ENCODE measurements around the gene TSSK6.

TSSK6 gene

DNA sequence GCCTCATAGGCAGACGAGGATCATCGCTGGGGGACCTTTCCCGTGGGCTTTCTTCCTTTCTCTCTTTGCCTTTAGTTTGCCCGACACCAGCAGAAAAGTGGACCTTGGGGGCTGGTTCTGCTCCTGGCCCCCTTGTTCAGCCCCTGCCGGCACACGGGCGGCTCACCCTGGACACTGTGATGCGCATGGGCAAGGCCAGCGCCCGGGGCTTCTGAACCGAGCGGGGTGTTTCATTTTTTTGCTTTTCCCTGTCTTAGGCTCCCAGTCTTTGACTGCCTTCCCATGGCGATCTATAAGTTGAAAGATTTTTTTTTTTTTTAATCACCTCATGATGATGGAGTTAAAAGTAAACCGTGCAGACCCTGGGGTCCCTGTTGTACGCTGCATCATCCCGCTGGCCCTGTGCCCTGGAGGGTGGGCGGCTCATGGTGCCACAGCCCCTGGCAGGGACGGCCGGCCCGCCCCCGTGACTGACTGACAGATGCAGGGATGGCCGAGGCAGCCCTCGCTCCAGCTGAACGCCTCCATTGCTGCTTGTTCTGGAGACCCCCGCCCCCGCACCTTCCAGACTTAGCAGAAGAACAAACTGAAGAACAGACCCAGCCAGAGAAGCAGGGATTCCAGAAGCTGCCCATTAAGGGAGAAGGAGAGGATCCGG is 9.6 kb downstream of the TSSK6 start:
- no peak for DNase-seq (ENCODE audit: low read depth)

DNA sequence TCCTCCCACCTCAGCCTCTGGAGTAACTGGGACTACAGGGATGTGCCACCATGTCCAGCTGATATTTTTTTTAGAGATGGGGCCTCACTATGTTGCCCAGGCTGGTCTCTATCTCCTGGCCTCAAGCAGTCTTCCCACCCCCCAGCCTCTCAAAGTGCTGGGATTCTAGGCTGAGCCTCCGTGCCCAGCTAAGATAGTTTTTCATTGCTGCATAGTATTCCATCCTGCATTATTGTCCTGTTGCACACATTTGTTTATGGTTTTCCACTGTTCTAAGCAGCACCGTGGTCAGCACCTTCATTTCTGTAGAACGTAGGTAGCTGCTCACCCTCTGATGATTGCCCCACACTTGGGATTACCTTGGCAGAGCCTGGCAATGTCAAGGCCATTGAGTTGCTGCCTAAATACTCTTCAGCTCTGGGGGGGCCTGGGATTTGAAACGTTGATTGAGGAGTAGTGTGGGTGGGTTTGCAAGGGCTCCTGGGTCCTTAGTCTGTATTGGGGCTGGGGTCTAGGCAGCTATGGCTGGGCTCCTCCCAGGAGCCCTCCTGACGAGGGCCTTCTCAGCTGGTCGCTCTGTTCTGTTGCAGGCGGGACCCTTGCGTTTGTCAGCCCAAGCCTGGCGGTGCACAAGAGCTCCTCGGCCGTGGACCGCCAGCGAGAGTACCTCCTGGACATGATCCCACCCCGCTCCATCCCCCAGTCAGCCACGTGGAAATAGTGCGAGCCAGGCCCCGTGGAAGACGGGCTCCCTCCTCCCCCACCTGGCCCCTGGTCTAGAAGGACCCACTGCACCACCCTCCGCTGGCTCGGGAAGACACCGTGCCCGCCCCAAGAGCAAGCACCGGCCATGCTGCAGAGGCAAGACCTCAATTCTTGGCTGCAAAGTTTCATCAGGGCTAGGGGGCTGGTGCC is 10.3 kb downstream of the TSSK6 start:
- no peak for DNase-seq (ENCODE audit: low read depth)

DNA sequence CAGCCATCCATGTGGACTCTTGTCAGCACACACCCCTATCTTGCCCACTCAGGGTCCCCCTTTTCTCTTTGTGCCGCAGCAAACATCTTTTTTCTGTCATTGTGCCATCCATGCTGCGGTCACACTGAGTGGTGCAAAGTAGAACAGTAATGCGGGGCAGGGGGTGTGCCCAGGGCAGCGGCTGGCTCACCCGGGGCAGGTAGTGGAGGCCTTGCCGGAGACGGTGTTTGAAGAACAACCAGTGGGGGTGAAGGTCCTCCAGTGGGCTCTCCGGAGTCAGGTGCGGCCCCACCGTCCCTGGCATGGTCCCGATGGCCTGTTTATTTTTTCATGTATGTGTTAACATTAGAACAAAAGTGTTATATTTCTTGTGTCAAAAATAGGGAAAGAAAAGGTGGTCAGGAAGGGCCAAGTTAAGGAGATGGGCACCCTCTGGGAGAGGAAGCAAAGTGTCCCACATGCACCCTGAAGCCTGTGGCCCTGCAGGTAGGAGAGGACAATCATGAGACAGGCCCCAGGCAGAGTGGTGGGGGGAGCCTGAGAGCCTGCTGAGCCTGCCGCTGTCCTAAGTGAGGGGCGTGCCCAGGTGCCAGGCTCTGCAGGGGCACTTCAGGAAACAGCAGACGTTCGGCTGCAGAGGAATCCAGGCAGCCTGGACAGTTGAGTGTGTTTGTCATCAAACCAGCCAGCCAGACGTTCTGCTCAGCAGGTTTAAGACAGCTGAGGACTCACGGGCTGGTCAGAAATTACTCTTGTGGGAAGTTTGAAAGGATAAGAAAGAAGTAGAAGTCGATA is 12.3 kb downstream of the TSSK6 start:
- no peak for DNase-seq (ENCODE audit: low read depth)

DNA sequence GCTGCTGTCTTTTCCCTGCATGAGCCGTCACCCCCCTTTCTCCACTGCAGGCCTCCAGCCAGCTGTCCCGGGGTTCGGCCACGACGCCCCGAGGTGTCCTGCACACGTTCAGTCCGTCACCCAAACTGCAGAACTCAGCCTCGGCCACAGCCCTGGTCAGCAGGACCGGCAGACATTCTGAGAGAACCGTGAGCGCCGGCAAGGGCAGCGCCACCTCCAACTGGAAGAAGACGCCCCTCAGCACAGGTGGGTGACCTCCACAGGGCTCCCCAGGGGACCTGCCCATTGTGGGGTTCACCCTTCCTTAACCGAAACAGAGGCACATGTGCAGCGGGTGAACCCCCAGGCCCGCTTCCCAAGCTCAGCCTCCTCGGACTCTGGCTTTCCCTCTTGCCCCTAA is 13.1 kb downstream of the TSSK6 start:
- DNase-seq (ENCODE audit: low read depth) = no peak

DNA sequence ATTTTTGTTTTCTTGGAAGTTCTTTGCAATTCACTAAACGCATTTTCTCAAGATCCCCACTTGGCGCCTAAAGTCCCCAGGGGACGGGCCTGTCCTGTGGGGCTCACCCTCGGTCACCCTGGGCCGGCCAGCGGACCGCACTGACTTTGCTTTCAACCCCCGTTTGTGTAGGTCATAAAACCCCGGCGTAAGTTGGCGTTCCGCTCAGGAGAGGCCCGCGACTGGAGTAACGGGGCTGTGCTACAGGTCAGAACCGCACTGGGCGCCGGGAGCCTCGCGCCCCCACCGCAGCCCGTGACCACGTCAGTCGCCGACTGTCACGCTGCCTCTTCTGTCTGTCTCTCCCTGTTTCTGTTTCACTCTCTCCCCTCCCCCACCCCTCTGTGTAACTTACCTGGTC is 13.6 kb downstream of the TSSK6 start:
- DNase-seq (ENCODE audit: low read depth) = no peak

DNA sequence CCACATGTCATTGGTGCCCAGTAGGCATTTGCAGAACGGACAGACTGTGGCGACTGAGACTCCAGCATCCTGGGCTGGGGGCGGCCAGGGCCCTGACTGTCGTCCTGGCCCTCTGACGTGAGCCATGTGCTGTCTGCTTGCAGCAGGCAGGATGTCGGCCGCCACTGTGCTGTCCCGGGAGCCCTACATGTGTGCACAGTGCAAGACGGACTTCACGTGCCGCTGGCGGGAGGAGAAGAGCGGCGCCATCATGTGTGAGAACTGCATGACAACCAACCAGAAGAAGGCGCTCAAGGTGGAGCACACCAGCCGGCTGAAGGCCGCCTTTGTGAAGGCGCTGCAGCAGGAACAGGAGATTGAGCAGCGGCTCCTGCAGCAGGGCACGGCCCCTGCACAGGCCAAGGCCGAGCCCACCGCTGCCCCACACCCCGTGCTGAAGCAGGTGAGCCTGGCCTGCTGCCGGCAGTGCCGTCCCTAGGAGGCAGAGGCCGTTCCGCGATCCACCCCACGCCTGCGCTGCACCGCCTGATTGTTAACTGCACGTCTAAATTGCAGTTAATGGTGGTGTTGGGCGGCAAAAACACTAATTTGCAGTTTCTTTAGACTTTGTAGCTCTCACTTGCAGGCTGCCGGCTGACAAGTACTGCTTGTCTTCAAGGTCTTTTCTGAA is 14.2 kb downstream of the TSSK6 start:
- DNase-seq (ENCODE audit: low read depth) = no peak

DNA sequence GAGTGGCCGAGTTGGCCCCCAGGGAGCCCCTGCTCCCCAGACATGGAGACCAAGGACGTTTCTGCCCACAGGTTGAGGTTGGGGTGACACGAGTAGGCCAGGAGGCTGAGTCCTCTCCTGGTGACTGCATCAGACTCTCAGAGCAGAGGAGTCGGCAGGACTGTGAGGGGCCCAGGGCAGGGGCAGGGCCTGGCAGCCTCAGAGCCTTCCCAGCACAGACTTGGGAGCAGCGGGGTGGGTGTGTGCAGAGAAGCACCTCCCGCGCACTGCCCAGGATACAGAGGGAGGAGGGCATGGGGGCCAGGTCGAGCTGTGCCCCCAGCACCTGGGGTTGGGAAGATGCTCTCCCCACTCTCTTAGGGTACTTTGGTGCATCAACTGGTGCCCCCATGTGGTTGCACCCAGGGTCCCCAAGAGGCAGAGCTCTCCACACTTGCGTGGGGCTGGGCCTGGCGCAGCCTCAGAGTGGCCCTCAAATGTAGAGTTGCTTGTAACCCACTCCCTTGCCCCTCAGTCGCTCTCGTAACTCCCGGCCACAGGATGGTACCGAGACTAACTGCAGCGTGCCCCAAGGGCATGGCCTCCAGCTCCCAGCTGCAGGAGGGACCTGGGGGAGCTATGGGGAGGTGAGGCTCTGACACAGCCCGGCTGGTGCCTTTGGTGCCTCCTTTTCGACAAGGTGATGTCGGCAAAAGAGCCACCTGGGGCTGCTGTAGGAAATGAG is 15.9 kb downstream of the TSSK6 start:
- DNase-seq (ENCODE audit: low read depth) = no peak

DNA sequence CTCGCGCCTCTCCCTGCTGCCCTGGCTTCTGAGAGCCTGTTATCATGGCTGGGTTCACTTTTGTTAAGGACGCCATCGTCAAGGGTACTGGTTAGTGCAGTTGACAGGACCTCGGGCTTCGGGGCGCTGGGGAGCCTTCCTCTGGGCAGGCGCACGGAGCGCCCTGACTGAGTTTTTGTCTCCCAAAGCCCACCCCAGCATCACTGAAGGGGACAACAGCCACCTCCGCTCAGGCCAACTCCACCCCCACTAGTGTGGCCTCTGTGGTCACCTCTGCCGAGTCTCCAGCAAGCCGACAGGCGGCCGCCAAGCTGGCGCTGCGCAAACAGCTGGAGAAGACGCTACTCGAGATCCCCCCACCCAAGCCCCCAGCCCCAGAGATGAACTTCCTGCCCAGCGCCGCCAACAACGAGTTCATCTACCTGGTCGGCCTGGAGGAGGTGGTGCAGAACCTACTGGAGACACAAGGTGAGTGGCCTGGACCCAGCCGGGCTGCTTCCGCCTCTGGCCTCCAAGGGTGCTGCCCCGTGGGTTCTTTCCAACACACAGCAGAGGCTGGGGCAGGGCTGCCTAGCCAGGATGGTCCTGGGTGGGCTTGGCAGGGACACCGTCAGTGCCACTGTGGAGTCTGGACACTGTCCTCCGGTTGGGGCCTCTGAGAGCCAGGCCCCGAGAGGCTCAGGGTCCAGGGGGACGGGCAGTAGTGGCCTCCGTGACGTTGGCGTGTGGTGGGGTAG is 16.9 kb downstream of the TSSK6 start:
- DNase-seq (ENCODE audit: low read depth) = no peak

DNA sequence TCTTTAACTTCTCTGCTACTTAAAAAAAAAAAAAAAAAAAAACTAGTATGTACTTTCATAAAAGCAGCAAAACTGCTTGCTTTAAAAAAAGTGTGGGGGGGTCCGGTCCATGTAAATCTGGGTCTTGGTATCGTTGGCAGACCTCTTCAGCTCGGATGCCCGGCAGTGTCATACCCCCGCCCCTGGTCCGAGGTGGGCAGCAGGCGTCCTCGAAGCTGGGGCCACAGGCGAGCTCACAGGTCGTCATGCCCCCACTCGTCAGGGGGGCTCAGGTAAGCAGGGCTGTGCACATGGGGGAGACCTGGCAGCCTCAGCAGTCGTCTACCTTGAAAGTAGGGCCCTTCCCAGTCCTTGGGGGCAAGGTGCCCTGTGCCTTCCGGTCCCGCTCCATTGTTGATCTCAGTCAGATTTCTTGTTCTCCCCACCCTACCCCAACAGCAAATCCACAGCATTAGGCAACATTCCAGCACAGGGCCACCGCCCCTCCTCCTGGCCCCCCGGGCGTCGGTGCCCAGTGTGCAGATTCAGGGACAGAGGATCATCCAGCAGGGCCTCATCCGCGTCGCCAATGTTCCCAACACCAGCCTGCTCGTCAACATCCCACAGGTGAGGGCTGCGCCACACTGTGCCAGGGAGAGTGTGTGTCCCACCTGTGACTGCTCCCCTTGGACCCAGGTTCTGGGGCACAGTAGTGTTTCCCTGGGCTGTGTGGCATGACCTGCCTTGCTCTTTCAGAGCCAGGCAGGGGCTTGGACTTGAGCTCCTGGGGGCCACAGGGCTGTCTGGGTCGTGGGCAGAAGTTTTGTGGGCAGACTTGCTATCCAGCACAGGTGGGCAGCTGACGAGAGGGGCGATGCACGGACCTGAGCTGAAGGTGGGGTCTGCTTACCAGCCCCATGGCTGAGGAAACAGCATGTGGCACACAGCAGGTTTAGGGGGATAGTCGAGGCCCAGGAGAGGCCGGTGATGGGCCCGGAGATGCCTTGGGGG is 19.4 kb downstream of the TSSK6 start:
- no peak for DNase-seq (ENCODE audit: low read depth)

DNA sequence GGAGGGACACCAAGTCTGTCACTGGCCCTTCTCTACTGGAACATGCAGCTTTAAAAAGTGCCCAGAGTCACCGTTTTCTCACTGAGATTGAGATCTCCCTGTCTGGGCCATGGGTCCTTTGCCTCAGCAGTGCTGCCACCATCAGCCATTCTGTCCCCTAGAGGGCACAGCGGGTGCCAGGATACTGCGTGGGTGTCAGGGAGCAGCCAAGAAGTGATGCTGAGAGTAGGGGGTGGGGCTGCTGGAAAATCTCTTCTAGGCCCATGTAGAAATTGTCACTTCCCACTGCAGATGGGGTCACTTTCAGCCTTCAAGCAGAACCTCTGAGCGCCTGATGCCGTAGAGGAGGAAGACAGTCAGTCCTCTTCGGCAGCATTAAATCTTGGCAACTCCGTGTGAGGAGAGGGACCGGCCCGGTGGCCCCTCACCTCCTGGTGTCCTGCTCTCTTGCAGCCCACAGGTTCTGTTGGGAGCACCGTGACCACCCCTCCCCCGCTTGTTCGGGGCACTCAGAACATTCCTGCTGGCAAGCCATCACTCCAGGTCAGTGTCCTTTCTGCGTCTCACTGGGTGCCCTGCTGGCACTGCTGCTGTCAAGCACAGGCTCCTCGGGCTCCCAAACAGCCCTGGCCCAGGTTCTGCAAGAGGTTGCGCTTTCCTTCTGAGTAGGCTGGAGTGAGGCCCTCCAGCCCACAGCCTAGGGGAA is 21.4 kb downstream of the TSSK6 start:
- no peak for DNase-seq (ENCODE audit: low read depth)

DNA sequence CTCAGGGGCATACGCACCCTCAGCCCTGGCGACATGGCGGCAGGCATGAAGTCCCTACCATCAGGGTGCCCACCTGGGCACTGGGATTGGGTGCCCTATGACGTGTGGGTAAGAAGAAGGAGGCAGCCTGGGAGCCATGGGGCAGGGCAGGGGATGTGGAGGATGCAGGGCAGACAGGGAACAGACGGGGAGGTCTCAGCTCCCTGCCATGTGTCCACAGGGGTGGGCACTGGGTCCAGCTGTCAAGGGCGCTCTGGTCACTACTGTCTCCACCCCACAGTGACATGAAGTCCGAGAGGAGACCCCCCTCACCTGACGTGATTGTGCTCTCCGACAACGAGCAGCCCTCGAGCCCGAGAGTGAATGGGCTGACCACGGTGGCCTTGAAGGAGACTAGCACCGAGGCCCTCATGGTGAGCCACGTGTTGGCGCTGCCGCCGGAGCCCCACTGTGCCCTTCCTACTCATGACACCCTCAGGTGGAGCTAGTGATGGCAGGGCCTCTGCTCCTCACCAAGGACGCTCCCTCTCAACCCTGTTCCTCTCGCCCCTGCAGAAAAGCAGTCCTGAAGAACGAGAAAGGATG is 23.2 kb downstream of the TSSK6 start:
- no peak for DNase-seq (ENCODE audit: low read depth)

DNA sequence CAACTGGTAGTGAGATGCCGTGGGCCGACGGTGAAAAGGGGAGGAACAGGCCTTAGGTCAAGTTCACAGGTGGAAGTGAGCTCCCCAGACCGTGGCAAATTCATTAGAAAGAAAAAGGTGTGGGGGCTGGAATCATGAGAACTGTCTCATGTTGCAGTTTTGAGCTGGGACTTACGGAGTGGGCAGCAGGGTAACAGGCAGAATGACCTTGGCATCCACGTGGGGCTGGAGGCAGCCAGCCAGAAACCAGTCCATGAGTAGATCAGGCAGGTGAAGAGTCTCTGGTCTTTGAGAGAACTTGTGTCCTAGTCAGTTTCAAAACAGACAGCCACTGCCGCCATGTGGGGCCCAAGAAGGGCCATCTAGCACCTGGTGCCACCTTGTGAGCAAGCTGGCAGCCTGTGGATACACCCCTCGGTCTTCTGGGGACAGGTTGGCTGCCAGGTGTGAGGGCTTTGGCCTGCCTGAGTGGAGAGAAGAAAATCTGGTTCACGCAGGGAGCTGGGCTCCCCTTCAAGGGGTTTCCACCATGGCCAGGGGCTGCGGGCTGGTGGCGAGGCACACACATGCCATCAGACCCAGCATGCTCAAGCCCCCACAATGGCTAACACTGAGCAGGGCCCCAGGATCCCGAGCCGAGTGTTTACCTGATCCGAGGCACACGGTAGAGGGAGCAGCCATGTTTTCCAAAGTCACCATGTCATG is 23.9 kb downstream of the TSSK6 start:
- no peak for DNase-seq (ENCODE audit: low read depth)

DNA sequence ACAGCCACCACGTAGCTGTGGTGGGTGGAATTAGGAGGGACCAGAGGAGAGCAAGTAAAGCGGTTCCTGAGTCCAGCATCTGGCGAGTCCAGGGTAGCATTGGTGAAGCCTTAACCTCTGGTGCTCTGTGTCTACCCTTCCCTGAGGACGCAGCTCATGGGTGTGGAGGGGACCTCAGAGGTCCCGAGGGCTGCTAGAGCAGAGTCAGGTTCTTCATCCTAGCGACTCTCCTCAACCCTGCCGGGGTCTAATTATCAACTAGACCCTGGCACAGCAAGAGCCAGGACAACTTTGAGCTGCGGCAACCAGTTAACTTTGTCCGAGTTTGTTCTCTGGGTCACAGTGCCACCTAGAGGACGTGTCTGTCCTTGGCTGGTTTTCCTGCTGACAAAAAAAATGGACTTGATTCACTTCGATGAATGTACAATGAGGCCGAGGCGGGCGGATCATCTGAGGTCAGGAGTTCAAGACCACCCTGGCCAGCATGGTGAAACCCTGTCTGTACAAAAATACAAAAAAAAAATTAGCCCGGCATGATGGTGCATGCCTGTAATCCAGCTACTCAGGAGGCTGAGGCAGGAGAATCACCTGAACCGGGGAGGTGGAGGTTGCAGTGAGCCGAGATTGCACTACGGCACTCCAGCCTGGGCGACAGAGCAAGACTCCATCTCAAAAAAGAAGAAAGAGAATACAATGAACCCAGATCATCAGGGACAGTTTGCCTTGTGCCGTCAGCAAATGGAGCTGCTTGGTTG is 25.0 kb downstream of the TSSK6 start:
- DNase-seq (ENCODE audit: low read depth) = peak; percentile 30

DNA sequence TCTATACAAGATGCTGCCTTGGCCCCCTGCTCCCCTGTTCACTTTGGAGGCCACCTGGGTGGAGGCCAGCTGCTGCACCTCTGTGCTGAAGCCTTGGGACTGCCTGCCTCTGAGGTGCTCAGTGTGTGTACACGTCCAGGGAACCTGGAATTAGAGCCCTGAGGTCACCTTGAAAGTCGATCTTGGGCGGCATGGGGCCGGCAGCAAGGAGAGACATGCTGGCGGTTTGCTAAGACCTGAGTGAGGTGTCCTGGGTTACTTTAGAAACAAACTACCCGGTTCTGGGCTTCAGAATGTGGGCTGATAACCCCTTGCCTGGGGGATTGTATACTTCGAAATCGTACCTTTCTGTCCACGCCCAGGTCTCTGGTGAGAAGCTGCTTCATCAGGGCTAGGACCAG is 25.5 kb downstream of the TSSK6 start:
- no peak for DNase-seq (ENCODE audit: low read depth)

DNA sequence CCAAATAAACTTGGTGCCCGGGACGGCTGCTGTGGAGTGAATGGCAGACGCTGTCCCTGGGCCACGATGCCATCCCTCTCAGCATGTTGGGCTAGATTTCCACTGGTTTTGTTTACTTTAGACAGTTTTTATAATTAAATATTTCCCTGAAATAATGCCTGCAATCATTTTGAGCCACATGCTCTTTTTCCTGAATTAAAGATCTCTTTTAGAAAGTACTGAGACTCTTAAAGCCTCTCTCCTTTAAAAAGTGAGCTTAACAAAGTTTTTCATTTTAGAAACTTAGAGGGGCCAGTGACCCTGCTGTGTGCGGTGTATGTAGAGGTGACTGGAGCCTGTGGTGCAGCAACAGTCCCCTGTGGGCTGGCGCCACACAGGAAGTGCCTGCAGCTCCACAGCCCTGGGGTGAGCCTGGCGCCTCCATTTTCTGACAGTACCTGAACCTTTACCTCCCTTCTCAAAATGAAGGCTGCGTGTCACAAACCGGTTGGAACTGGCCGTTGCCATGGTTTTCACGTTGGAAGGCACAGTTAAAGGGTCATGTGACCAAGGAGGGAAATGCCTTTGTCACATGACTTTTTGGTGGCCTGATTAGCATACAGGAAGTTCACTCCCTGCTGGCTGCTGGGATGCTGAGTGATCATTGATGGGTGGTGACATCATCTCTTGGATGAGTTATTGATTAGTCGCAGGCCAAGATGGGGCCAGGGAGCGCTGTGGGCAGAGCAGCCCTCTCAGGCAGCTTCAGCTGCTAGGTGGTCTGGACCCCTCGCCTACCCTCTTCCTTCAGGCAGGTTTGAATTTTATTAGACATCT is 26.3 kb downstream of the TSSK6 start:
- peak; percentile 47 for DNase-seq (ENCODE audit: low read depth)

Measured in stimulated activated CD8-positive, alpha-beta memory T cell treated with anti-CD3 and anti-CD28 coated beads, Interleukin-15, amount 100 ng/mL, for 24 hours (primary cell).